ENCODE results near the gene ATP11A. TPM values are rescaled to one million over a fixed set of nuclear protein-coding genes. Genes with fewer than 3 reads are reported as not detected.

ATP11A gene
- total and polyA plus RNA-seq, 9 of the 15 experiments (the other 6 are each of a cell fraction or from before 2014, with no cell fraction given): 0.38 to 34.2 (median 4.2) TPM

DNA sequence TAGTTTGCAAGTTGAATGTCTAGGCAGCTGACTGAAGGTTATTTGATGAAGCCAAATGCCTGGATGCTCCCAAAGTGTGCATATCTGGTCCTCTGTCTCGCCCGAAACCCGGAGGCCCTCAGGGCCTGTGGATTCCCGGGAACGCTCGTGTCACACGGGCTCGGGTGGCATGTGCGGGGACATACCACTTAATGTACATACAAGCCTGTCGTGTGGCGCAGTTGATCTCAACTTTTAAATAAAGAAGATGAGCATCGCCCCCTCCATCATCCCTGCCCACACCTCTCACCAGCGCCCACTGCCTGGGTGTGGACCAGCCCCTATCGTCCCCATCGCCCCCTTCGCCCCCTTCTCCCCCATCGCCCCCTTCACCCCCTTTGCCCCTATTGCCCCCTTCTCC lies 33.9 kb downstream of the ATP11A start:
- Histone ChIP-seq H3K4me2 (ENCODE audit: insufficient read depth, low read length) (no peak overlapping the region), H3K36me3 (ENCODE audit: control insufficient read depth, insufficient read depth, low read length) (0 out of 3 replicates have a peak, but pooled peaks cover 2% of the 10 kb centered on the region), H3K9ac (ENCODE audit: insufficient read depth in 1 of 2, low read depth in 2 of 2, low read length in 2 of 2) (no peak overlapping the region), H3K9me1 (ENCODE audit: control insufficient read depth, insufficient read depth, low read length) (no peaks in the 10 kb centered on the region), H4K20me1 (replicated peaks; ENCODE audit: control insufficient read depth, insufficient read depth, low read length) (peaks cover 22% of the 10 kb centered on the region; the same call in 1 of the 2 replicates), H3K9me3 (replicated peaks; ENCODE audit: control insufficient read depth, insufficient read depth, low read depth, low read length) (no peaks in the 10 kb centered on the region), H2AFZ (ENCODE audit: low read depth, low read length) (no peak overlapping the region), H3K4me3 (no peak overlapping the region), H3K79me2 (ENCODE audit: control insufficient read depth, insufficient read depth, low read length) (peaks cover 50% of the 10 kb centered on the region), H3K27ac (ENCODE audit: extremely low read depth, low read depth, low read length) (peak overlapping the region; percentile 52; the same call in 1 of the 3 replicates), H3K4me1 (replicated peaks in 1 of 2; ENCODE audit: control insufficient read depth in 2 of 2, insufficient read depth in 2 of 2, low read length in 2 of 2) (peaks cover 25 to 48% of the 10 kb centered on the region in 2 experiments), H3K27me3 (ENCODE audit: control insufficient read depth in 2 of 2, insufficient read depth in 2 of 2, low read length in 2 of 2) (no peaks in the 10 kb centered on the region)
- WGBS (ENCODE audit: insufficient coverage, low coverage, missing lambda C conversion rate): 94% methylated on average over 11 of the region's 17 CpGs
- BruUV-seq (replicated peaks): no TSS peak
- TF ChIP-seq CBX1 (IDR thresholded peaks at IDR 0.05; ENCODE audit: low read depth) (no peak), HNRNPH1 (optimal IDR thresholded peaks at IDR 0.05; ENCODE audit: low read depth, low read length) (no peak), ARID2 (IDR thresholded peaks at IDR 0.05) (no peak), HSF4 (CRISPR knock-in tag; IDR thresholded peaks at IDR 0.05; ENCODE audit: borderline replicate concordance) (no peak), SRSF3 (IDR thresholded peaks at IDR 0.05; ENCODE audit: insufficient read depth, low read length) (no peak), U2AF1 (optimal IDR thresholded peaks at IDR 0.05; ENCODE audit: low read depth, low read length) (no peak), ZNF785 (CRISPR knock-in tag; IDR thresholded peaks at IDR 0.05) (no peak), ZZZ3 (IDR thresholded peaks at IDR 0.05) (no peak), CREM (IDR thresholded peaks at IDR 0.05; ENCODE audit: low read depth) (no peak), ZNF165 (CRISPR knock-in tag; IDR thresholded peaks at IDR 0.05; ENCODE audit: borderline replicate concordance) (no peak), NR2C2 (CRISPR knock-in tag; IDR thresholded peaks at IDR 0.05) (no peak), NR2C2 (tag; IDR thresholded peaks at IDR 0.05) (no peak)
- TF ChIP-seq, protein P1, sequence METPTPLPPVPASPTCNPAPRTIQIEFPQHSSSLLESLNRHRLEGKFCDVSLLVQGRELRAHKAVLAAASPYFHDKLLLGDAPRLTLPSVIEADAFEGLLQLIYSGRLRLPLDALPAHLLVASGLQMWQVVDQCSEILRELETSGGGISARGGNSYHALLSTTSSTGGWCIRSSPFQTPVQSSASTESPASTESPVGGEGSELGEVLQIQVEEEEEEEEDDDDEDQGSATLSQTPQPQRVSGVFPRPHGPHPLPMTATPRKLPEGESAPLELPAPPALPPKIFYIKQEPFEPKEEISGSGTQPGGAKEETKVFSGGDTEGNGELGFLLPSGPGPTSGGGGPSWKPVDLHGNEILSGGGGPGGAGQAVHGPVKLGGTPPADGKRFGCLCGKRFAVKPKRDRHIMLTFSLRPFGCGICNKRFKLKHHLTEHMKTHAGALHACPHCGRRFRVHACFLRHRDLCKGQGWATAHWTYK (CRISPR knock-in tag; IDR thresholded peaks at IDR 0.05): no peak
- TF ChIP-seq, protein P2, sequence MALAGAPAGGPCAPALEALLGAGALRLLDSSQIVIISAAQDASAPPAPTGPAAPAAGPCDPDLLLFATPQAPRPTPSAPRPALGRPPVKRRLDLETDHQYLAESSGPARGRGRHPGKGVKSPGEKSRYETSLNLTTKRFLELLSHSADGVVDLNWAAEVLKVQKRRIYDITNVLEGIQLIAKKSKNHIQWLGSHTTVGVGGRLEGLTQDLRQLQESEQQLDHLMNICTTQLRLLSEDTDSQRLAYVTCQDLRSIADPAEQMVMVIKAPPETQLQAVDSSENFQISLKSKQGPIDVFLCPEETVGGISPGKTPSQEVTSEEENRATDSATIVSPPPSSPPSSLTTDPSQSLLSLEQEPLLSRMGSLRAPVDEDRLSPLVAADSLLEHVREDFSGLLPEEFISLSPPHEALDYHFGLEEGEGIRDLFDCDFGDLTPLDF (CRISPR knock-in tag; IDR thresholded peaks at IDR 0.05): no peak
- TF ChIP-seq, protein P3, sequence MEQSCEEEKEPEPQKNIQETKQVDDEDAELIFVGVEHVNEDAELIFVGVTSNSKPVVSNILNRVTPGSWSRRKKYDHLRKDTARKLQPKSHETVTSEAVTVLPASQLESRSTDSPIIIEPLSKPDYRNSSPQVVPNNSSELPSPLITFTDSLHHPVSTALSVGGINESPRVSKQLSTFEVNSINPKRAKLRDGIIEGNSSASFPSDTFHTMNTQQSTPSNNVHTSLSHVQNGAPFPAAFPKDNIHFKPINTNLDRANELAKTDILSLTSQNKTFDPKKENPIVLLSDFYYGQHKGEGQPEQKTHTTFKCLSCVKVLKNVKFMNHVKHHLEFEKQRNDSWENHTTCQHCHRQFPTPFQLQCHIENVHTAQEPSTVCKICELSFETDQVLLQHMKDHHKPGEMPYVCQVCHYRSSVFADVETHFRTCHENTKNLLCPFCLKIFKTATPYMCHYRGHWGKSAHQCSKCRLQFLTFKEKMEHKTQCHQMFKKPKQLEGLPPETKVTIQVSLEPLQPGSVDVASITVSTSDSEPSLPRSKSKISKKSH (CRISPR knock-in tag; IDR thresholded peaks at IDR 0.05): no peak
- TF ChIP-seq, protein P4, sequence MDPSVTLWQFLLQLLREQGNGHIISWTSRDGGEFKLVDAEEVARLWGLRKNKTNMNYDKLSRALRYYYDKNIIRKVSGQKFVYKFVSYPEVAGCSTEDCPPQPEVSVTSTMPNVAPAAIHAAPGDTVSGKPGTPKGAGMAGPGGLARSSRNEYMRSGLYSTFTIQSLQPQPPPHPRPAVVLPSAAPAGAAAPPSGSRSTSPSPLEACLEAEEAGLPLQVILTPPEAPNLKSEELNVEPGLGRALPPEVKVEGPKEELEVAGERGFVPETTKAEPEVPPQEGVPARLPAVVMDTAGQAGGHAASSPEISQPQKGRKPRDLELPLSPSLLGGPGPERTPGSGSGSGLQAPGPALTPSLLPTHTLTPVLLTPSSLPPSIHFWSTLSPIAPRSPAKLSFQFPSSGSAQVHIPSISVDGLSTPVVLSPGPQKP (CRISPR knock-in tag; IDR thresholded peaks at IDR 0.05): no peak
- in situ Hi-C loops (cut with MboI) (no loop called here), intact Hi-C loops (cut with micrococcal nuclease) (no loop called here)
- ChIA-PET POLR2A (interaction anchor here (0.7 kb wide), 1 partner anchor 29 kb away, joined by 4 read pairs; no protein-coding TSS in a partner anchor), CTCF (ENCODE audit: low intra/inter-chr PET ratio) (no interaction called here)
- no peak for ATAC-seq
- no peak for FAIRE-seq
- no peak for DNase-seq (ENCODE audit: extremely low read depth in 1 of 4, low spot score in 3 of 4)
